HG02852 (cell line): ENCODE results near the gene ACER2.
"Not testable (repeated sequence)": the region's sequence is repeated elsewhere in the genome, so short reads cannot be mapped to it uniquely, and the experiment has no call there.

Source experiments
- ATAC-seq: cut with Tn5 transposase; IDR thresholded peaks from one replicate; pipeline ENCODE4 v1.9.1; 2021; ENCODE audit warnings: mild to moderate bottlenecking, moderate library complexity; ENCODE audit not compliant: unreplicated experiment

ACER2 gene

GRCh38 chr9:19408693-19409400 lies at the start of gene ACER2:
ACER2 (plus strand) TSS chr9:19409009; CDS start chr9:19409085, 76 bp downstream.
- peak; percentile 92 for ATAC-seq

- no peak for ATAC-seq
Observed at GRCh38 chr9:19369107-19369506, 39.7 kb upstream of the ACER2 start.

GRCh38 chr9:19371942-19372341 lies 36.9 kb upstream of the ACER2 start:
- no peak for ATAC-seq

DNA sequence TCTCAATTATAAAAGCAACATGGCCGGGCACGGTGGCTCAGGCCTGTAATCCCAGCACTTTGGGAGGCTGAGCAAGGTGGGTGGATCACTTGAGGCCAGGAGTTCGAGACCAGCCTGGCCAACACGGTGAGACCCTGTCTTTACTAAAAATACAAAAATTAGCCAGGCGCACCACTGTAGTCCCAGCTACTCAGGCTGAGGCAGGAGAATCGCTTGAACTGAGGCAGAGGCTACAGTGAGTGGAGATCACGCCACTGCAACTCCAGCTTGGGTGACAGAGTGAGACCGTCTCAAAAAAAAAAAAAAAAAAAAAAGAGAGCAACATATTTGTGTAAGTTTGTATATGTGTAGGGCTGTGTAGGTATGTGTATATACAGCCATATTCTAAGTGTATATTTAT lies 36.2 kb upstream of the ACER2 start:
- ATAC-seq = no peak

GRCh38 chr9:19373527-19373926 lies 35.3 kb upstream of the ACER2 start:
- ATAC-seq = no peak

GRCh38 chr9:19375538-19375937 lies 33.3 kb upstream of the ACER2 start:
- ATAC-seq = no peak

DNA sequence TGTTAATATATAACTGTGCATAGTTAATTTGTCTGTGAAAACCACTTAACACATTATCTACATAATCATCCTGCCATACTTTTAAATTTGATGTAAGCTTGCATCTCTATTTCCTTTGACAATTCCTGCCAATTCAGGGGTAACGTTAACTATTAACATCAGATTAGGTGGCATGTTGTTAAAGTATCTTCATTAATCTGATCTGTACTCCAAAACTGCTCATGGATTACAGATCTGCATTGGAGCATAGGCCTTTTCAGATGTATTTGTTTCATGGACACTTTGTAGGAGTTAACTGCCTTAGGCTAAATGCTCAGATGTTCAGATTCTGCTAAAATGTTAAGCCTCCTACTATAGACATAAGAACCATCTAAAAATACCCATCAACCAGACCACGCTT lies 31.9 kb upstream of the ACER2 start:
- ATAC-seq = no peak

- ATAC-seq = no peak
Observed at GRCh38 chr9:19378164-19378563, 30.6 kb upstream of the ACER2 start.

- no peak for ATAC-seq
Observed at GRCh38 chr9:19378647-19379046, 30.2 kb upstream of the ACER2 start.

GRCh38 chr9:19379283-19379682 lies 29.5 kb upstream of the ACER2 start:
- no peak for ATAC-seq

DNA sequence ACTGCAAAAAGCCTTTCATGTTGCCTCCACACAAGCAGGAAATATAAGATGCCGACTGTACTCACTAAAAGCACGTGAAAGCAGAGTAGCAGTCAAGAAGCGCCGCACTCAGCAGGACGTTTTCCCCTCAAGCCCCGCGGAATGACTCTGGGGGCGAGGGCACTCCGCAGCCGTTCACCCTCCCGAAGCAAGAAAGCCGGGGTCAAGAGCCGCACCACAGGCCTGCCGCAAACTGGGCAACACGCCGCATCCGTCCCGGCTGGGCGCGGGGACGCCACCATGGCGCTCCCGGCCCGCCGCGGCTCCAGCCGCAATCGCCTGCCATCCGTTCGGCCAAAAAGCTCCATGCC lies 29.1 kb upstream of the ACER2 start:
- ATAC-seq = peak; percentile 36

DNA sequence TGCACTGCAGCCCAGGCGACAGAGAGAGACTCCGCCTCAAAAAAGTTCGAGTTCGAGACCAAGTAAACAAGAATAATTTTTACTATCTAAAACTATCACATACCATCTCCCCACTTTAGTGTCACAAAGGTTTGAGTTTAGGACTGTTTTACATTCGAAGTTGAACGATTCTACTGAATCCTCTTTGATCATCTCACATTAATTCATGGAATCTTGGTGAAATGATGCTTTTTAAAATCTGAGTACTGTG lies 28.1 kb upstream of the ACER2 start:
- ATAC-seq = no peak

DNA sequence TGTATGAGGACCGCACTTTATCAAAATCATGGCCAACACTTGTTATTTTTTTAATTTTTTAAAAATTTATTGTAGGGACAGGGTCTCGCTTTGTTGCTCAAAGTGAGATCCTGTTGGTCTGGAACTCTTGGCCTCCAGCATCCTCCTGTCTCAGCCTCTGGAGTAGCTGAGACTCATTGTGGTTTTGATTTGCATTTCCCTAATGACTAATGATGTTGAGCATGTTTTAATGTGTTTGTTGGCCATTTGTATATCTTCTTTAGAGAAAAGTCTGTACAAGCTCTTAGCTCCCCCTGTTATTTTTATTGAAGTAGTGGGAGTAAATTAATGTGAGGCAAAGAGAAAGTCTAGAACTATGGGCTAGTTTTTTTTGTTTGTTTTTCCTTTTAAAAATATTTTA lies 27.2 kb upstream of the ACER2 start:
- no peak for ATAC-seq

DNA sequence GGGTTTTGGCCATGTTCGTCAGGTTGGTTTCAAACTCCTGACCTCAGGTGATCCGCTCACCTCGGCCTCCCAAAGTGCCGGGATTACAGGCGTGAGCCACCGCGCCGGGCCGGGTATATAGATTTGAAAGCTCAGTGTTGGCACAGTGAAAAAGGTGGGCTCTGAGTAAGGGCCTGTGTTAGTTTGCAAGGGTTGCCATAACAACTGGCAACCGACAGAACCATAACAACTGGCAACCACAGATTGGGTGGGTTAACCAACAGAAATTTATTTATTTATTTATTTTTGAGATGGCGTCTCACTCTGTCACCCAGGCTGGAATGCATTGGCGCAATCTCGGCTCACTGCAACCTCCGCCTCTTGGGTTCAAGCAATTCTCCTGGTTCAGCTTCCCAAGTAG lies 23.6 kb upstream of the ACER2 start:
- not testable (repeated sequence) for ATAC-seq

DNA sequence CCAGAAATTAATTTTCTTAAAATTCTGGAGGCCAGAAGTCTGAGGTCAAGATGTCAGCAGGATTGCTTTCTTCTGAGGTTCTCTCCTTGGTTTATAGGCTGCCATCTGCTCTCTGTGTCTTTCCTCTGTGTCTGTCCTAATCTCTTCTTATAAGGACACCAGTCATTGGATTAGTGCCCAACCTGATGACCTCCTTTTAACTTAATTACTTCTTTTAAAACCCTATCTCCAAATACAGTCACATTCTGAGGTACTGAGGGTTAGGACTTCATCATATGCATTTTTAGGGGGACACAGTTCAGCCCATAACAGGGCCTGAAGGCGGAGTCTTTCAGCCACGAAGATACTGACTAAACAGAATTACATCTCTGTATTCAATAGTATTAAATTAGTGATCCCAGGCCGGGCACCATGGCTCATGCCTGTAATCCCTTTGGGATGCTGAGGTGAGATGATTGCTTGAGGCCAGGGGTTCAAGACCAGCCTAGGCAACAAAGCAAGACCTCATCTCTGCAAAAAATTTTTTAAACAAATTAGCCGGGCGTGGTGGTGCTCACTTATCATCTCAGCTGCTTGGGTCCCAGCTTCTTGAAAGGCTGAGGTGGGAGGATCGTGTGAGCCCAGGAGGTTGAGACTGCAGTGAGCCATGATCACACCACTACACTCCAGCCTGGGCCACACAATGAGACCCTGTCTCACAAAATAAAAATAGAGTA lies 22.9 kb upstream of the ACER2 start:
- no peak for ATAC-seq

DNA sequence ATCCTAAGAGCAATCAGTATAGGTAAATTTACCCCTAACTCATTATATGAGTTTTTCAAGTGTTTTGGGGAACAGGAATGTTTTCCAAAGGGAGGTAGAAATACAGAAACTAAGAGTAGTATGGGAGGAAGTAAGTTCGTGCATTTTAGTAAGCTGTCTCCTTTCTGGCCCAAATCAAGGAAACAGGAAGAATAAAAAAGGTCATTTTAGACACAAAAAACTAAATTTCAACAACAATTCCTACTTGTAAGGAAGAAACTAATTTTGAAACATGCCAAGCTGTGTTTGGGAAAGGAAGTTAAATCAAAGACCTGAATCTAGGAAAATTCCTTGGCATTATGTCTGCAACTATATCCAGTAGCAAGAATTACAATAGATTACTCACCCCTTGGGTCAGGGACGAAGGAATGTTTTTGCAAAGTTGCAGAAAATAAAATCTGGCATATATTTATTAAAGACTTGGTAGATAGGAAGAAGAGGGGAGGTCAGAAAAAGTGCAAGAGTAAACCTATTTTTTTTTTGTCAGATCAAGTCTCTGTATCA lies 22.2 kb upstream of the ACER2 start:
- no peak for ATAC-seq

DNA sequence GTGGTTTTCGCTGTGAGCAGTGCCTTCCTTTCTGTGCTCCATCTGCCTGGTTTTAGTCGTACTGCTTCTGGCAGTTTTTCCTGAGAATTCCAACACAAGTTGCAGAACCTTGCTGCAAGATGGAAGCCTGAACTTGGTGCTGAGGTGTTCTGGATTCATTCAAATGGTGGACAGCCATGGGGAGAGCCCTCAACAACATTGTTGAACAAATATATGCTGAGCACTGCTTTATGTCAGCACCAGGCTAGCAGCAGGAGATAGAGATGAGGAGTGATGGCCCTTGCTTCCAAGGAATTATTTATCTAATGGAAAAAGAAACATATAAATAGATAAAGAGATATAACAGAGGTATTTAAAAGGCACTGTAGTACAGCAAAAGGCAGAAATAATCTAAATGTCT lies 21.5 kb upstream of the ACER2 start:
- ATAC-seq = no peak

DNA sequence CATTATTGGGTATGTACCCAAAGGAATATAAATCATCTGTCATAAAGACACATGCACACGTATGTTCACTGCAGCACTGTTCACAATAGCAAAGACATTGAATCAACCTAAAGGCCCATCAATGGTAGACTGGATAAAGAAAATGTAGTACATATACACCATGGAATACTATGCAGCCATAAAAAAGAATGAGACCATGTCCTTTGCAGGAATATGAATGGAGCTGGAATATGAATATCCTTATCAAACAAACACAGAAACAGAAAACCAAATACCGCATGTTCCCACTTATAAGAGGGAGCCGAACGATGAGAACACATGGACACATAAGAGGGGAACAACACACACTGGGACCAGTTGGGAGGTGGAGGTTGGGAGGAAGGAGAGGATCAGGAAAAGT lies 19.3 kb upstream of the ACER2 start:
- ATAC-seq = not testable (repeated sequence)

DNA sequence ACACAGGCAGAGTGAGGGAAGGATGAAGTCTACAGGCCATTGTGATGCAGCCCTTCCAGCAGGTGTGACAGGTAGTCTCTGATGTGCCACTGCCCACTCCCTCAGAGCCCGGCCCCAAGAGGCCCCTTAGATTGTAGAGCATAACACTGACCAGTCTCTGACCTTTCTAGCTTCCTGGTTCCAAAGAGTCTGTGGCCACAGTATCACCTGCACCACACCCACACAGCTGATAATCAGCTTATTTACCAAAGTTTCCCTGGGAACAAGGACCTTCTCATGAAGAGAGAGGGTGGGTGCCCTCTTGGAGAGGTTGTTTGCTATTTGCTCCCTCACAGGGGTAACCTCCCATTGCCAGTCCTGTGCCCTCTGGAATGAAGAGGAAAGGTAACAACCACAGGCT lies 11.0 kb upstream of the ACER2 start:
- ATAC-seq = no peak

DNA sequence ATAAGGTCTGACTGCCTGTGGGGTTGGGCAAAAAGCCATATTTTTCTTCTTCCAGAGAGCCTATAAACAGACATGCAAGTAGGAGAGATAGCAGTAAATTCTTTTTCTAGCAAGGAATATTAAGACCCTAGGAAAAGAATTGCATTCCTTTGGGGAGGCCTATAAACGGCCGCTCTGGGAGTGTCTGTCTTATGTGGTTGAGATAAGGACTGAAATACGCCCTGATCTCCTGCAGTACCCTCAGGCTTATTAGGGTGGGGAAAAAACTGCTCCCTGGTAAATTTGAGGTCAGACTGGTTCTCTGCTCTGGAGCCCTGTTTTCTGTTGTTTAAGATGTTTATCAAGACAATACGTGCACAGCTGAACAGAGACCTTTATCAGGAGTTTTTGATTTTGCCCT lies 5.6 kb upstream of the ACER2 start:
- ATAC-seq = not testable (repeated sequence)

DNA sequence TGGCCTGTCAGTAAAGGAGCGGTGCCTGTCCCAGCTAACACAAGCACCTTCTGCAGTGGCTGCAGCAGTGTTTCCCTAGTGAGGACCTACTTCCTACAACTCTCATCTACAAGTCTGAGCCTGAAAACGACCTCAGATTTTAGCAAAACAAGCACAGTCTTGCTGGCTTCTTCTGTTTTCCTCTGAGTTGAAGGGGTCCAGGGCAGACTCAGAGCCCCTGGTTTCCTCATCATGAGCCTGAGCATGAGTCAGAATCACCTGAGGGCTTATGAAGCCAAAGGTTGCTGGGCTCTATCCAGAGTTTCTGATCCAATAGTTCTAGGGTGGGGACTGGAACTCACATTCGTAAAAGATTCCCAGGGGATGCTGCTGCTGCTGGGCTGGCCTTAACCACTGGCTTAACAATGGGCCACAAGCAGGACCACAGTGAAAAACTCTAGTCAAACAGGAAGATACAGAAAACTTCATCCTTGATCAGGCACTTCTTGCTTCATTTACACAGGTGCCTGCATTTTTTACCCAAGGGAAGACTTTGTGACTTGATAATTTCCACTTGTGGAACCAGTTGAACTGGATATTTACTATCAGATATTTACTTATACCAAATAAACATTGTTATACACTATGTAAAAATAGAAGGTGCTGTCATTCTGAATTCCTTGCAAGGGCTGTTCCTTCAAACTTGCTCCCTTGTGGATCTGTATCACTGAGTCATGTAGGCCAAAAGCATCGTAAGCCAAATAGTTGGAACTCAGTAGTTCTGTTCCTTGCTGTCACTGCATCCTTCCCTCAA lies 4.3 kb upstream of the ACER2 start:
- no peak for ATAC-seq

- ATAC-seq = no peak
Observed at GRCh38 chr9:19405771-19406170, 3.0 kb upstream of the ACER2 start.
